B cell (primary cell): Measurements from ENCODE around the gene WDR75. TPM values are rescaled to one million over a fixed set of nuclear protein-coding genes. Genes with fewer than 3 reads are reported as not detected.

ENCODE experiments used
- ATAC-seq: fragments of 200-7000 bp; cut with Tn5 transposase; one replicate; pipeline ENCODE4 v1.10.0; 2021; ENCODE audit warnings: low read depth, mild to moderate bottlenecking, moderate number of reproducible peaks, moderate library complexity
- CTCF ChIA-PET: fragments of 350-600 bp; sonication (Branson Sonifier 250); formaldehyde crosslinking; loops from one replicate; lab custom pipeline; 2021; ENCODE audit warnings: antibody characterized with exemption, inconsistent platforms; lab: Charles Lee
- POLR2A ChIA-PET: fragments of 350-600 bp; sonication (Branson Sonifier 250); formaldehyde crosslinking; loops from one replicate; lab custom pipeline; 2021; ENCODE audit warnings: antibody characterized with exemption; lab: Charles Lee
- DNase-seq: peaks from one replicate; pipeline ENCODE4 v3.0.0; 2013
- H2AFZ ChIP-seq: 2 replicates; pipeline ENCODE4 v1.6.1; 2012; ENCODE audit warnings: mild to moderate bottlenecking, low read depth, low read length; ENCODE audit not compliant: insufficient read depth, poor library complexity, severe bottlenecking
- H3K27ac ChIP-seq, 2 donors: 1 replicate in 1 of 2; 2 replicates in 1 of 2; pipeline ENCODE4 v1.5.1; 2012 to 2013; ENCODE audit warnings: low read length in 2 of 2, mild to moderate bottlenecking in 2 of 2, moderate library complexity in 1 of 2
- H3K27me3 ChIP-seq, 4 experiments: fragments of 200-600 bp in 1 of 4; sonication (generic) in 1 of 4; replicated peaks in 1 of 4; 1 replicate in 2 of 4; 2 replicates in 2 of 4; pipeline versions ENCODE4 v1.6.1 to v1.7.0; 2013 to 2016; ENCODE audit warnings: low read length in 3 of 4, mild to moderate bottlenecking in 2 of 4, mixed read lengths in 1 of 4, moderate library complexity in 1 of 4; ENCODE audit not compliant: insufficient read depth in 4 of 4, control insufficient read depth in 3 of 4; ENCODE audit errors: control extremely low read depth in 1 of 4
- H3K36me3 ChIP-seq, 2 experiments: replicated peaks in 1 of 2; 1 replicate in 1 of 2; 2 replicates in 1 of 2; pipeline versions ENCODE4 v1.6.1 to v1.7.1; 2013; ENCODE audit warnings: low read length in 1 of 2; ENCODE audit not compliant: insufficient read depth in 2 of 2, control insufficient read depth in 1 of 2; ENCODE audit errors: control extremely low read depth in 1 of 2, extremely low read depth in 1 of 2
- H3K4me1 ChIP-seq, 2 donors: fragments of 200-600 bp in 1 of 2; sonication (generic) in 1 of 2; 1 replicate in 1 of 2; 2 replicates in 1 of 2; pipeline versions ENCODE4 v1.5.1 to v1.6.1; 2013 to 2017; ENCODE audit warnings: low read length in 2 of 2; ENCODE audit not compliant: control insufficient read depth in 2 of 2, insufficient read depth in 2 of 2
- H3K4me2 ChIP-seq: replicated peaks from 2 replicates; pipeline ENCODE3; 2012; ENCODE audit warnings: mild to moderate bottlenecking, low read depth, low read length; ENCODE audit not compliant: poor library complexity, severe bottlenecking
- H3K4me3 ChIP-seq, 5 experiments: fragments of 200-600 bp in 1 of 5; sonication (generic) in 1 of 5; 1 replicate in 3 of 5; 2 replicates in 2 of 5; pipeline versions ENCODE4 v1.5.1 to v1.7.0; 2011 to 2016; ENCODE audit warnings: low read length in 4 of 5, mild to moderate bottlenecking in 4 of 5, low read depth in 2 of 5, control low read depth in 1 of 5, moderate library complexity in 1 of 5; ENCODE audit not compliant: insufficient read depth in 1 of 5; ENCODE audit errors: control extremely low read depth in 1 of 5, extremely low read depth in 1 of 5
- H3K79me2 ChIP-seq: fragments of 200-600 bp; sonication (generic); one replicate; pipeline ENCODE4 v1.6.0; 2016; ENCODE audit warnings: low read length; ENCODE audit not compliant: control insufficient read depth, insufficient read depth
- H3K9ac ChIP-seq: fragments of 200-600 bp; sonication (generic); 2 replicates; pipeline ENCODE4 v1.6.1; 2017; ENCODE audit warnings: mild to moderate bottlenecking, low read length, moderate library complexity
- H3K9me3 ChIP-seq, 3 donors: one replicate each; pipeline versions ENCODE4 v1.6.1 to v1.7.1; 2013; ENCODE audit warnings: low read length in 2 of 3; ENCODE audit not compliant: control insufficient read depth in 2 of 3, insufficient read depth in 1 of 3; ENCODE audit errors: control extremely low read depth in 1 of 3
- H4K20me1 ChIP-seq: 2 replicates; pipeline ENCODE4 v1.6.0; 2012; ENCODE audit warnings: mild to moderate bottlenecking, low read length; ENCODE audit not compliant: insufficient read depth, control insufficient read depth, poor library complexity, severe bottlenecking
- H3K27ac Mint-ChIP-seq: one replicate; pipeline ENCODE4 v1.8.0; 2021; ENCODE audit warnings: mixed read lengths
- H3K27me3 Mint-ChIP-seq: one replicate; pipeline ENCODE4 v1.8.0; 2021; ENCODE audit warnings: mixed read lengths
- H3K4me1 Mint-ChIP-seq: one replicate; pipeline ENCODE4 v1.8.0; 2021; ENCODE audit warnings: mixed read lengths
- H3K4me3 Mint-ChIP-seq: one replicate; pipeline ENCODE4 v1.8.0; 2021; ENCODE audit warnings: mixed read lengths
- H3K9me3 Mint-ChIP-seq: one replicate; pipeline ENCODE4 v1.8.0; 2022; ENCODE audit warnings: mixed read lengths; ENCODE audit not compliant: insufficient read depth
- EZH2 ChIP-seq: IDR thresholded peaks from 2 replicates; pipeline ENCODE4 v1.6.1; 2012; ENCODE audit warnings: borderline replicate concordance, low read depth, mild to moderate bottlenecking, moderate library complexity, low read length; ENCODE audit not compliant: insufficient read depth, poor library complexity, severe bottlenecking
- WGBS: methylation state at CpG from one replicate; pipeline ENCODE4 v1.1.5; 2013; ENCODE audit warnings: missing lambda C conversion rate; ENCODE audit not compliant: insufficient coverage; 5-methylcytosine and 5-hydroxymethylcytosine counted together
- intact Hi-C: fragments of 100-400 bp; cut with micrococcal nuclease; formaldehyde crosslinking; loops from one replicate; pipeline ENCODE4 v1.10.0; 2022
- polyA plus RNA-seq: library from polyadenylated mRNA; depleted of rRNA; stranded (reverse); fragments of >200 nt; gene quantifications from 2 replicates; pipeline ENCODE4 v1.2.3, GENCODE V29; 2012
- total RNA-seq, 2 donors: library from RNA; stranded (reverse); fragments of 120-200 nt in 1 of 2; gene quantifications; 1 replicate in 1 of 2; 2 replicates in 1 of 2; pipeline versions ENCODE4 v1.2.3 to v1.2.4, GENCODE V29; 2013 to 2022
- TF ChIP-seq, protein P1 (sequence below): fragments of 200-600 bp; IDR thresholded peaks from one replicate; pipeline ENCODE4 v1.8.0; 2022; ENCODE audit warnings: antibody characterized with exemption, mild to moderate bottlenecking

WDR75 gene
- total and polyA plus RNA-seq, 2 donors (not counting 1 experiment from before 2014, with no cell fraction given) = 17.6 to 51.2 TPM

DNA sequence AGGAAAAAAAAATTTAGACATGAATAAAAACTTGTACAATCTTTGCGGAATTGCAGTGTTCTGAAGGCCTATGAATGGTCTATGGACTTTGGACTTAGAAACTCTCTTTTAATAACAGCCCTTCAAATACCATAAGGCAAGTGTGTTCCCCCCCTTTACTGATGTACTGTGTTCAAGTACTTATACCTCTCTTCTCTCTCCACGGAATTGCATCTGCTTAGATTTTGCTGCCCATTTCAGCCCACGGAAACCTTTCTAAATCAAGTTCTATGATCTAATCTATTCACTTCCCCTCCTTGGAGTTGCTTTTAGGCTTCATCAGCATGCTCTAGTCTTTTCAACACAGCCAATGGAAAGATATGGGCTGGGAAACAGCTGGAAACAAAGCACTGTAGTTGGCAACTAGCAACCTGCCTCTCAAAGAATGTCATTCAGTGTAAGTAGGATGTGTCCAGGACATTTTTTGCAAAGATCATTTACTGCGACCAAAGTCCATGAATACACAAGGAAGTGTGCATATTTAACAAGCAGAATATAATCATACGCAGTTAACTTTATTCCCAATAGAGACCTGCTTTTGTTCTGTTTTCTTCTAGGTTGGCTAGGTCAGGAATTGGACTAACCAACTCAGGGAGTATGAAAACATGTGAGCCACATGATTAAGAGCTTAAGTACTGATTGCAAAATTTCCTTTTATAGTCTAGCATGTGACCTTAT, 81.3 kb downstream of the WDR75 start:
- Histone ChIP-seq H3K9ac (no peak overlapping the region), H3K36me3 (no peaks in the 10 kb centered on the region), H3K27me3 (peaks cover 0 to 7% (median 0%) of the 10 kb centered on the region in 4 experiments), H3K27ac (no peak overlapping the region), H3K9me3 (no peaks in the 10 kb centered on the region), H3K4me2 (no peak overlapping the region), H3K4me1 (no peaks in the 10 kb centered on the region), H3K79me2 (no peaks in the 10 kb centered on the region), H3K4me3 (no peak overlapping the region), H4K20me1 (no peaks in the 10 kb centered on the region), H2AFZ (no peak overlapping the region)
- no peak for ATAC-seq
- no peak for DNase-seq
- no peak overlapping the region for H3K27ac Mint-ChIP-seq
- H3K4me1 Mint-ChIP-seq = no peaks in the 10 kb centered on the region
- H3K9me3 Mint-ChIP-seq = no peaks in the 10 kb centered on the region
- no peak for TF ChIP-seq EZH2
- TF ChIP-seq, protein P1, sequence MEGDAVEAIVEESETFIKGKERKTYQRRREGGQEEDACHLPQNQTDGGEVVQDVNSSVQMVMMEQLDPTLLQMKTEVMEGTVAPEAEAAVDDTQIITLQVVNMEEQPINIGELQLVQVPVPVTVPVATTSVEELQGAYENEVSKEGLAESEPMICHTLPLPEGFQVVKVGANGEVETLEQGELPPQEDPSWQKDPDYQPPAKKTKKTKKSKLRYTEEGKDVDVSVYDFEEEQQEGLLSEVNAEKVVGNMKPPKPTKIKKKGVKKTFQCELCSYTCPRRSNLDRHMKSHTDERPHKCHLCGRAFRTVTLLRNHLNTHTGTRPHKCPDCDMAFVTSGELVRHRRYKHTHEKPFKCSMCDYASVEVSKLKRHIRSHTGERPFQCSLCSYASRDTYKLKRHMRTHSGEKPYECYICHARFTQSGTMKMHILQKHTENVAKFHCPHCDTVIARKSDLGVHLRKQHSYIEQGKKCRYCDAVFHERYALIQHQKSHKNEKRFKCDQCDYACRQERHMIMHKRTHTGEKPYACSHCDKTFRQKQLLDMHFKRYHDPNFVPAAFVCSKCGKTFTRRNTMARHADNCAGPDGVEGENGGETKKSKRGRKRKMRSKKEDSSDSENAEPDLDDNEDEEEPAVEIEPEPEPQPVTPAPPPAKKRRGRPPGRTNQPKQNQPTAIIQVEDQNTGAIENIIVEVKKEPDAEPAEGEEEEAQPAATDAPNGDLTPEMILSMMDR = no peak
- H3K27me3 Mint-ChIP-seq = peaks cover 9% of the 10 kb centered on the region
- no CpG with 5 or more reads among the region's 5 CpGs for WGBS
- POLR2A ChIA-PET = no interaction called here
- CTCF ChIA-PET = no interaction called here
- no peak overlapping the region for H3K4me3 Mint-ChIP-seq
- intact Hi-C loops = no loop called here

DNA sequence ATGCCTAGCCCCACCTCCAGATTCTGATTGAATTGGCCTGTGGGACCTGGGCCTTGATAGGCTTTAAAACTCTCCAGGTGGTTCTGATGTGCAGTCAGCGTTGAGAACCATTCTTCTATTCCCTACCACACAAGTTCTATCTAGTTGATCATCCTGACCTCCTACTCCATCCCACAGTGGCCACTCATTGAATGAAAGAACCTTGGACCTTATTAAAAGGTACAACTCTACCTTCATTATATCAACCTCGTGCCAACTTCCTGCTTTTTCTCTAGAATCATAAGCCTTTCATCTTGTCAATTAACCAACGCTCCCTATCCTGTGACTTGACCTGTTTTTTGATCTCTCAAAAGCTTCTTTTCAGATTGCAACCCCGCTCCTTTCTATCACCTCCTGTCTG, 83.5 kb downstream of the WDR75 start:
- CTCF ChIA-PET = no interaction called here
- no peak overlapping the region for H3K4me3 Mint-ChIP-seq
- no peak overlapping the region for H3K27ac Mint-ChIP-seq
- DNase-seq (no peak), ATAC-seq (no peak)
- POLR2A ChIA-PET = no interaction called here
- Histone ChIP-seq H3K27ac (no peak overlapping the region), H3K36me3 (no peaks in the 10 kb centered on the region), H3K4me2 (no peak overlapping the region), H3K79me2 (no peaks in the 10 kb centered on the region), H3K9me3 (no peaks in the 10 kb centered on the region), H4K20me1 (no peaks in the 10 kb centered on the region), H3K4me3 (no peak overlapping the region), H2AFZ (no peak overlapping the region), H3K4me1 (no peaks in the 10 kb centered on the region), H3K9ac (no peak overlapping the region), H3K27me3 (peaks cover 0 to 7% (median 0%) of the 10 kb centered on the region in 4 experiments)
- TF ChIP-seq, protein P1 = no peak
- no peak for TF ChIP-seq EZH2
- WGBS = 88% methylated on average over 4 of the region's 4 CpGs
- intact Hi-C loops = no loop called here
- no peaks in the 10 kb centered on the region for H3K9me3 Mint-ChIP-seq
- H3K27me3 Mint-ChIP-seq = peaks cover 8% of the 10 kb centered on the region
- H3K4me1 Mint-ChIP-seq = no peaks in the 10 kb centered on the region
